Astrocyte (in vitro differentiated cells and primary cell): ENCODE results near the gene PNPO. TPM values are rescaled to one million over a fixed set of nuclear protein-coding genes. Genes with fewer than 3 reads are reported as not detected.
"Not testable (repeated sequence)": the region's sequence is repeated elsewhere in the genome, so short reads cannot be mapped to it uniquely, and the experiment has no call there.

Source experiments
- DNase-seq: peaks from one replicate; pipeline ENCODE4 v3.0.0-alpha.2; 2010; ENCODE audit warnings: low read depth
- FAIRE-seq: peaks from 2 replicates; lab custom pipeline; 2011; peaks lifted over from hg19 to GRCh38; lab: Jason Lieb, UNC
- H2AFZ ChIP-seq: 2 replicates; pipeline ENCODE4 v1.6.0; 2012; ENCODE audit warnings: low read depth, low read length, inconsistent platforms
- H3K27ac ChIP-seq: 2 replicates; pipeline ENCODE4 v1.5.1; 2011; ENCODE audit warnings: low read depth, low read length, inconsistent platforms
- H3K27me3 ChIP-seq: 2 replicates; pipeline ENCODE4 v1.6.0; 2011; ENCODE audit warnings: low read length, inconsistent platforms; ENCODE audit not compliant: insufficient read depth
- H3K36me3 ChIP-seq: 2 replicates; pipeline ENCODE4 v1.5.1; 2011; ENCODE audit warnings: low read length, inconsistent platforms; ENCODE audit not compliant: insufficient read depth
- H3K4me1 ChIP-seq: 2 replicates; pipeline ENCODE4 v1.5.1; 2011; ENCODE audit warnings: low read length, inconsistent platforms; ENCODE audit not compliant: insufficient read depth
- H3K4me2 ChIP-seq: 2 replicates; pipeline ENCODE4 v1.6.0; 2012; ENCODE audit warnings: low read length, inconsistent platforms
- H3K4me3 ChIP-seq: 2 replicates; pipeline ENCODE4 v1.5.1; 2011; ENCODE audit warnings: low read depth, mild to moderate bottlenecking, low read length, inconsistent platforms; ENCODE audit not compliant: insufficient read depth
- H3K79me2 ChIP-seq: 2 replicates; pipeline ENCODE4 v1.6.0; 2012; ENCODE audit warnings: mild to moderate bottlenecking, low read length, inconsistent platforms; ENCODE audit not compliant: insufficient read depth
- H3K9ac ChIP-seq: 2 replicates; pipeline ENCODE4 v1.6.0; 2012; ENCODE audit warnings: mild to moderate bottlenecking, low read length, inconsistent platforms
- H3K9me3 ChIP-seq: 2 replicates; pipeline ENCODE4 v1.5.1; 2012; ENCODE audit warnings: low read depth, mild to moderate bottlenecking, low read length, inconsistent platforms; ENCODE audit not compliant: insufficient read depth
- H4K20me1 ChIP-seq: 2 replicates; pipeline ENCODE4 v1.6.0; 2012; ENCODE audit warnings: low read length, inconsistent platforms; ENCODE audit not compliant: insufficient read depth
- H3K27ac Mint-ChIP-seq: one replicate; pipeline ENCODE4 v1.8.0; 2021; ENCODE audit warnings: mild to moderate bottlenecking, mixed read lengths; ENCODE audit not compliant: unreplicated experiment
- H3K27me3 Mint-ChIP-seq: one replicate; pipeline ENCODE4 v1.8.0; 2021; ENCODE audit warnings: low read depth, mixed read lengths; ENCODE audit not compliant: unreplicated experiment
- H3K36me3 Mint-ChIP-seq: one replicate; pipeline ENCODE4 v1.8.0; 2021; ENCODE audit warnings: low read depth, mixed read lengths; ENCODE audit not compliant: unreplicated experiment
- H3K4me1 Mint-ChIP-seq: one replicate; pipeline ENCODE4 v1.8.0; 2021; ENCODE audit warnings: low read depth, mixed read lengths; ENCODE audit not compliant: unreplicated experiment
- H3K4me3 Mint-ChIP-seq: one replicate; pipeline ENCODE4 v1.8.0; 2021; ENCODE audit warnings: mild to moderate bottlenecking, moderate library complexity, mixed read lengths; ENCODE audit not compliant: unreplicated experiment
- H3K9me3 Mint-ChIP-seq: one replicate; pipeline ENCODE4 v1.8.0; 2021; ENCODE audit warnings: mild to moderate bottlenecking, mixed read lengths; ENCODE audit not compliant: unreplicated experiment
- EZH2 ChIP-seq: IDR thresholded peaks from 2 replicates; pipeline ENCODE4 v1.6.1; 2012; ENCODE audit warnings: mild to moderate bottlenecking, low read length, inconsistent platforms; ENCODE audit not compliant: insufficient read depth
- total RNA-seq: library from RNA; stranded (reverse); gene quantifications from 2 replicates; pipeline ENCODE4 v1.2.1, GENCODE V29; 2021
- TF ChIP-seq, protein P1 (sequence below): IDR thresholded peaks from 2 replicates; pipeline ENCODE4 v1.5.1; 2011; ENCODE audit warnings: low read depth, mild to moderate bottlenecking, inconsistent platforms, low read length, moderate library complexity; ENCODE audit not compliant: insufficient read depth

The PNPO gene
- total RNA-seq, 1 donor from 2014 or later, result 12.0 TPM

- Histone ChIP-seq H4K20me1 (no peaks in the 10 kb centered on the region), H3K4me2 (no peak overlapping the region), H3K4me1 (peaks cover 12% of the 10 kb centered on the region), H2AFZ (no peak overlapping the region), H3K36me3 (peaks cover 5% of the 10 kb centered on the region), H3K9ac (no peak overlapping the region), H3K9me3 (no peaks in the 10 kb centered on the region), H3K27me3 (no peaks in the 10 kb centered on the region), H3K79me2 (no peaks in the 10 kb centered on the region), H3K4me3 (no peak overlapping the region), H3K27ac (no peak overlapping the region)
- no peak for FAIRE-seq
- Mint-ChIP-seq H3K36me3 (peaks cover 20% of the 10 kb centered on the region), H3K27ac (no peak overlapping the region), H3K9me3 (no peaks in the 10 kb centered on the region), H3K4me1 (peaks cover 11% of the 10 kb centered on the region), H3K27me3 (peaks cover 9% of the 10 kb centered on the region), H3K4me3 (no peak overlapping the region)
- no peak for DNase-seq
- TF ChIP-seq, protein P1, sequence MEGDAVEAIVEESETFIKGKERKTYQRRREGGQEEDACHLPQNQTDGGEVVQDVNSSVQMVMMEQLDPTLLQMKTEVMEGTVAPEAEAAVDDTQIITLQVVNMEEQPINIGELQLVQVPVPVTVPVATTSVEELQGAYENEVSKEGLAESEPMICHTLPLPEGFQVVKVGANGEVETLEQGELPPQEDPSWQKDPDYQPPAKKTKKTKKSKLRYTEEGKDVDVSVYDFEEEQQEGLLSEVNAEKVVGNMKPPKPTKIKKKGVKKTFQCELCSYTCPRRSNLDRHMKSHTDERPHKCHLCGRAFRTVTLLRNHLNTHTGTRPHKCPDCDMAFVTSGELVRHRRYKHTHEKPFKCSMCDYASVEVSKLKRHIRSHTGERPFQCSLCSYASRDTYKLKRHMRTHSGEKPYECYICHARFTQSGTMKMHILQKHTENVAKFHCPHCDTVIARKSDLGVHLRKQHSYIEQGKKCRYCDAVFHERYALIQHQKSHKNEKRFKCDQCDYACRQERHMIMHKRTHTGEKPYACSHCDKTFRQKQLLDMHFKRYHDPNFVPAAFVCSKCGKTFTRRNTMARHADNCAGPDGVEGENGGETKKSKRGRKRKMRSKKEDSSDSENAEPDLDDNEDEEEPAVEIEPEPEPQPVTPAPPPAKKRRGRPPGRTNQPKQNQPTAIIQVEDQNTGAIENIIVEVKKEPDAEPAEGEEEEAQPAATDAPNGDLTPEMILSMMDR, result no peak
- no peak for TF ChIP-seq EZH2
Measured at GRCh38 chr17:47986520-47986919, 45.1 kb downstream of the PNPO start.

- DNase-seq, result peak; percentile 44
- no peak for FAIRE-seq
- peak overlapping the region; percentile 20 for H3K4me2 ChIP-seq
Measured at GRCh38 chr17:47987240-47987835, 46.0 kb downstream of the PNPO start.

DNA sequence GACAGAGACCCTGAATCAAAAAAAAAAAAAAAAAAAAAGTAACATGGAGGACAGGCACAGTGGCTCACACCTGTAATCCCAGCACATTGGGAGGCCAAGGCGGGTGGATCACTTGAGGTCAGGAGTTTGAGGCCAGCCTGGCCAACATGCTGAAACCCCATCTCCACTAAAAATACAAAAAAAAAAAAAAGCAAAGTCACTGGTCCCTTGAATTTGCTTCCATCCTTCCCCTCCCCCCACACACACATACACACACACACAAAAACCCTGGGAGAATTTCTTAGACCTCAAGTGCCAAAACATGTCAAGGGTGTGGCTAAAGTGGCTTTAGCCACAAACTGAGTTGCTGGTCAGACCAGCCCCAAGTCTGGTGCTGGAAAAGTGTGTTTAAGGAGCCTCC, 47.1 kb downstream of the PNPO start:
- not testable (repeated sequence) for H3K79me2 ChIP-seq, FAIRE-seq, H3K36me3 ChIP-seq, DNase-seq, H3K4me3 ChIP-seq, H3K4me2 ChIP-seq, H3K9ac ChIP-seq, H3K27me3 Mint-ChIP-seq, H3K9me3 Mint-ChIP-seq, H3K4me3 Mint-ChIP-seq, H4K20me1 ChIP-seq, H3K9me3 ChIP-seq, H2AFZ ChIP-seq, H3K27me3 ChIP-seq, H3K27ac ChIP-seq, H3K27ac Mint-ChIP-seq
- Mint-ChIP-seq H3K36me3 (peaks cover 15% of the 10 kb centered on the region), H3K4me1 (peaks cover 11% of the 10 kb centered on the region)
- H3K4me1 ChIP-seq, result peaks cover 12% of the 10 kb centered on the region

More at GRCh38 chr17:47987240-47987835, 46.0 kb downstream of the PNPO start:
- H3K9me3 ChIP-seq, result no peaks in the 10 kb centered on the region
- Mint-ChIP-seq H3K27me3 (peaks cover 9% of the 10 kb centered on the region), H3K27ac (no peak overlapping the region), H3K36me3 (peaks cover 18% of the 10 kb centered on the region), H3K9me3 (no peaks in the 10 kb centered on the region), H3K4me1 (peaks cover 11% of the 10 kb centered on the region), H3K4me3 (no peak overlapping the region)
- no peak overlapping the region for H3K9ac ChIP-seq
- no peaks in the 10 kb centered on the region for H4K20me1 ChIP-seq
- no peak overlapping the region for H3K4me3 ChIP-seq
- H3K4me1 ChIP-seq, result peaks cover 12% of the 10 kb centered on the region
- H3K27ac ChIP-seq, result no peak overlapping the region
- no peaks in the 10 kb centered on the region for H3K27me3 ChIP-seq
- H3K79me2 ChIP-seq, result no peaks in the 10 kb centered on the region
- peaks cover 3% of the 10 kb centered on the region for H3K36me3 ChIP-seq
- no peak for TF ChIP-seq EZH2
- TF ChIP-seq, protein P1, result no peak
- peak overlapping the region; percentile 55 for H2AFZ ChIP-seq
